Hepatocyte (in vitro differentiated cells): ENCODE data around the gene LRP1B. TPM values are rescaled to one million over a fixed set of nuclear protein-coding genes. Genes with fewer than 3 reads are reported as not detected.

ENCODE experiments used
- DNase-seq: peaks from one replicate; pipeline ENCODE4 v3.0.0-alpha.2; 2016; ENCODE audit warnings: low spot score
- H2AFZ ChIP-seq: fragments of 200-600 bp; sonication (generic); 2 replicates; pipeline ENCODE4 v1.6.0; 2016; ENCODE audit warnings: antibody characterized with exemption, mild to moderate bottlenecking
- H3K27ac ChIP-seq: fragments of 200-600 bp; sonication (generic); 2 replicates; pipeline ENCODE4 v1.5.1; 2016; ENCODE audit warnings: mild to moderate bottlenecking
- H3K27me3 ChIP-seq: fragments of 200-600 bp; sonication (generic); 2 replicates; pipeline ENCODE4 v1.6.1; 2016
- H3K36me3 ChIP-seq: fragments of 200-600 bp; sonication (generic); replicated peaks from 2 replicates; pipeline ENCODE4 v1.5.1; 2016; ENCODE audit warnings: low read depth; ENCODE audit not compliant: insufficient read depth
- H3K4me1 ChIP-seq: fragments of 200-600 bp; sonication (generic); 2 replicates; pipeline ENCODE4 v1.5.1; 2016; ENCODE audit warnings: mild to moderate bottlenecking, moderate library complexity; ENCODE audit not compliant: insufficient read depth
- H3K4me2 ChIP-seq: fragments of 200-600 bp; sonication (generic); 2 replicates; pipeline ENCODE4 v1.6.0; 2016
- H3K4me3 ChIP-seq: fragments of 200-600 bp; sonication (generic); 2 replicates; pipeline ENCODE4 v1.5.1; 2016; ENCODE audit warnings: mild to moderate bottlenecking
- H3K79me2 ChIP-seq: fragments of 200-600 bp; sonication (generic); 2 replicates; pipeline ENCODE4 v1.6.0; 2017; ENCODE audit warnings: mild to moderate bottlenecking
- H3K9me2 ChIP-seq: fragments of 200-600 bp; sonication (generic); replicated peaks from 2 replicates; pipeline ENCODE4 v1.6.0; 2017; ENCODE audit warnings: mild to moderate bottlenecking; ENCODE audit not compliant: insufficient read depth
- H3K9me3 ChIP-seq: fragments of 200-600 bp; sonication (generic); 2 replicates; pipeline ENCODE4 v1.5.1; 2016; ENCODE audit warnings: low read depth, mild to moderate bottlenecking
- H4K20me1 ChIP-seq: fragments of 200-600 bp; sonication (generic); 2 replicates; pipeline ENCODE4 v1.6.0; 2016; ENCODE audit warnings: mild to moderate bottlenecking; ENCODE audit not compliant: insufficient read depth, poor library complexity, severe bottlenecking
- EZH2 ChIP-seq: fragments of 200-600 bp; sonication (generic); IDR thresholded peaks from 2 replicates; pipeline ENCODE4 v1.6.1; 2016; ENCODE audit warnings: antibody characterized with exemption, mild to moderate bottlenecking, borderline replicate concordance
- EZH2phosphoT487 ChIP-seq: fragments of 200-600 bp; sonication (generic); IDR thresholded peaks from one replicate; pipeline ENCODE4 v1.6.1; 2018; ENCODE audit warnings: antibody characterized with exemption, mild to moderate bottlenecking, low read depth, moderate library complexity; ENCODE audit not compliant: unreplicated experiment, severe bottlenecking
- WGBS: methylation state at CpG from one replicate; pipeline ENCODE4 v1.1.6; 2016; ENCODE audit warnings: low lambda C conversion rate; ENCODE audit errors: missing lambda C conversion rate; 5-methylcytosine and 5-hydroxymethylcytosine counted together
- polyA plus RNA-seq: library from polyadenylated mRNA; unstranded; fragments of >200 nt; fragmentation: Nextera tagmentation; extraction: Ambion mirVana; gene quantifications from 2 replicates; pipeline ENCODE4 v1.2.1, GENCODE V29; 2016
- total RNA-seq: library from RNA; depleted of rRNA; stranded (reverse); fragments of >200 nt; gene quantifications from 2 replicates; pipeline ENCODE4 v1.2.3, GENCODE V29; 2014
- TF ChIP-seq, protein P1 (sequence below): fragments of 200-600 bp; sonication (generic); IDR thresholded peaks from 2 replicates; pipeline ENCODE4 v1.5.1; 2016; ENCODE audit warnings: antibody characterized with exemption, mild to moderate bottlenecking; ENCODE audit not compliant: poor library complexity

The LRP1B gene
- total and polyA plus RNA-seq, 2 experiments from 2014 or later = 0.65 to 2.0 TPM

DNA sequence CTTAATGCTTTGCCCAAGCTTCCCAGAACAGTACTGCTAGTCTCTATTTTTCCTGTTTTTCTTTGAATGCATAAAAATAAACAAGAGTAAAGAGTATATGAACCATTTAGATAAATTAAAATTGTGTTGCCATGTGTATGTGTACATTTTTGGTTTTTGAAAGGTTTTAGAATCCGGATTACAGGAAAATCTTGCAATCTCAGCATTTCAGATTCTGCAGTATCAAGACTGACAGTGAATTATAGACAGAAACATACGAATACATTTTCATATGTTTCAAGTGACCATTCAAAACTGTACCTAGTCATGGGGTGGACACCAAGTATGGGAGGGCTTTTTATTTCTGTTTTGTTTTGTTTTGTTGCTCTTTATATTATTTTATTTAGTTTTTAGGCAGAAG lies 604.1 kb downstream of the LRP1B start:
- no peak overlapping the region for H2AFZ ChIP-seq
- no peak for TF ChIP-seq EZH2phosphoT487
- TF ChIP-seq, protein P1, sequence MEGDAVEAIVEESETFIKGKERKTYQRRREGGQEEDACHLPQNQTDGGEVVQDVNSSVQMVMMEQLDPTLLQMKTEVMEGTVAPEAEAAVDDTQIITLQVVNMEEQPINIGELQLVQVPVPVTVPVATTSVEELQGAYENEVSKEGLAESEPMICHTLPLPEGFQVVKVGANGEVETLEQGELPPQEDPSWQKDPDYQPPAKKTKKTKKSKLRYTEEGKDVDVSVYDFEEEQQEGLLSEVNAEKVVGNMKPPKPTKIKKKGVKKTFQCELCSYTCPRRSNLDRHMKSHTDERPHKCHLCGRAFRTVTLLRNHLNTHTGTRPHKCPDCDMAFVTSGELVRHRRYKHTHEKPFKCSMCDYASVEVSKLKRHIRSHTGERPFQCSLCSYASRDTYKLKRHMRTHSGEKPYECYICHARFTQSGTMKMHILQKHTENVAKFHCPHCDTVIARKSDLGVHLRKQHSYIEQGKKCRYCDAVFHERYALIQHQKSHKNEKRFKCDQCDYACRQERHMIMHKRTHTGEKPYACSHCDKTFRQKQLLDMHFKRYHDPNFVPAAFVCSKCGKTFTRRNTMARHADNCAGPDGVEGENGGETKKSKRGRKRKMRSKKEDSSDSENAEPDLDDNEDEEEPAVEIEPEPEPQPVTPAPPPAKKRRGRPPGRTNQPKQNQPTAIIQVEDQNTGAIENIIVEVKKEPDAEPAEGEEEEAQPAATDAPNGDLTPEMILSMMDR = no peak
- no peak for TF ChIP-seq EZH2
- no peak overlapping the region for H3K4me2 ChIP-seq
- H3K36me3 ChIP-seq = no peaks in the 10 kb centered on the region
- H3K4me3 ChIP-seq = no peak overlapping the region
- no peaks in the 10 kb centered on the region for H3K4me1 ChIP-seq
- no peak for DNase-seq
- no peaks in the 10 kb centered on the region for H3K79me2 ChIP-seq
- WGBS = 90% methylated on average over 2 of the region's 2 CpGs
- H3K27ac ChIP-seq = no peak overlapping the region
- no peaks in the 10 kb centered on the region for H4K20me1 ChIP-seq
- no peaks in the 10 kb centered on the region for H3K9me3 ChIP-seq
- no peaks in the 10 kb centered on the region for H3K9me2 ChIP-seq
- H3K27me3 ChIP-seq = no peaks in the 10 kb centered on the region

DNA sequence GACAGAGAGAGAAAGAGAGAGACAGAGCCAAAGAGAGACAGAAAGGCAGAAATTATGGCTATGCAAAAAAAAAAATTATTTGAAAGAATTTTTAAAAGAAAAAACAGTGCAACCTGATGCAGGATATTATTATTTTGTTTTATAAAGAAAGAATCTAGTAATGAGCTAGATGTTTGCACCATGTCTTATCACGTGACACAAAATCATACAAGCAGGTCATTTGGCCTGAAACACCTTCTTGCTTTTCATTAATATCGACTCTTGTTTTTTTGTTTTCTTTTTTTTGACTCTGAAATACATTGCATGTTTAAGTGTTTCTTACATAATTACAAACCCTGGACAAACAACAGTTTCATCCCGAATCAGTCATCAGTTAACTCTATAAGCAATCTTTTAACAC lies 606.0 kb downstream of the LRP1B start:
- no peak for TF ChIP-seq EZH2
- TF ChIP-seq, protein P1 = no peak
- TF ChIP-seq EZH2phosphoT487 = no peak
- no peak for DNase-seq
- Histone ChIP-seq H3K9me2 (no peaks in the 10 kb centered on the region), H2AFZ (no peak overlapping the region), H3K27me3 (no peaks in the 10 kb centered on the region), H3K9me3 (no peaks in the 10 kb centered on the region), H3K4me1 (no peaks in the 10 kb centered on the region), H3K27ac (no peak overlapping the region), H3K4me2 (no peak overlapping the region), H3K79me2 (no peaks in the 10 kb centered on the region), H4K20me1 (no peaks in the 10 kb centered on the region), H3K36me3 (no peaks in the 10 kb centered on the region), H3K4me3 (no peak overlapping the region)
- WGBS = 65% methylated on average over 3 of the region's 3 CpGs

DNA sequence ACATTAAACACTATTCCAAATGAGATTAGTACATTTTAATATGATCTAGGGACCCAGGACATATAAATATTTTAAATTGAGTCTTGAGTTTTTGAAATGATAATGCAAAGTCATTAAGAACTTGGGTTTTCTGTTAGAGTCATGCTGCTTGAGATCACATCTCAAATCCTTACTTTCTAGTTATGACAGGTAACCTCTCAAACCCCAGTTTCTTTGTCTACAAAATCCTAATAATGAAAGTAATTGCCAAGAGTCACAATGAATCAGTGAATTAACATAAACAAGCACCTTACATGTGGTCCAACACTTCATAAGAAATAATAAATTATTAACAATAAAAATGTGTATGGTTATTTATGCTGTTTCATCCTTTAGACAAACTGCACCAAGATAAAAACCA lies 607.6 kb downstream of the LRP1B start:
- H3K27ac ChIP-seq = no peak overlapping the region
- no peaks in the 10 kb centered on the region for H3K4me1 ChIP-seq
- H3K36me3 ChIP-seq = no peaks in the 10 kb centered on the region
- no peaks in the 10 kb centered on the region for H4K20me1 ChIP-seq
- TF ChIP-seq EZH2phosphoT487 = no peak
- no peak for TF ChIP-seq EZH2
- TF ChIP-seq, protein P1 = no peak
- no peak overlapping the region for H3K4me3 ChIP-seq
- H3K9me2 ChIP-seq = no peaks in the 10 kb centered on the region
- no peaks in the 10 kb centered on the region for H3K79me2 ChIP-seq
- no peaks in the 10 kb centered on the region for H3K27me3 ChIP-seq
- DNase-seq = no peak
- H3K9me3 ChIP-seq = no peaks in the 10 kb centered on the region
- H3K4me2 ChIP-seq = no peak overlapping the region
- no peak overlapping the region for H2AFZ ChIP-seq

DNA sequence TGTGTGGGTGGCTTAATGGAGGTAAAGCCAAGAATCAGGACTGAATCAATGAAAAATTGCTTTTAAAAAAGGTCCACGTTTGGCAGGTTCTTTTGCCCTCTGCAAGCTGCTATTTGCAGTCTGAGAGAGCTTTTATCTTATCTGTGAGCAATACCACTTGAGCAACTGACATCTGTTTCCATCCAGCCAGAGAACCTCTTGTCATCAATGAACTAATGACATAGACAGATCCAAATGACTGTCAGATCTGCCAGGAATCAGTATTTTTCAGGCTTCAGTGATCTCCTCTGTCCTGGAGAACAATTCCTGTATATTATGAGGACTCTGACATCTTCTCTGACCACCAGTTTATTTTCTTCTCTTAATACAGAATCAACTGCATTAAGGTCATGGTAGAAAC lies 608.1 kb downstream of the LRP1B start:
- DNase-seq = no peak
- H2AFZ ChIP-seq = no peak overlapping the region
- H3K4me3 ChIP-seq = no peak overlapping the region
- H3K36me3 ChIP-seq = no peaks in the 10 kb centered on the region
- H3K4me2 ChIP-seq = no peak overlapping the region
- TF ChIP-seq EZH2 = no peak
- TF ChIP-seq, protein P1 = no peak
- no peak for TF ChIP-seq EZH2phosphoT487
- H3K9me3 ChIP-seq = no peaks in the 10 kb centered on the region
- H3K79me2 ChIP-seq = no peaks in the 10 kb centered on the region
- H3K9me2 ChIP-seq = no peaks in the 10 kb centered on the region
- H4K20me1 ChIP-seq = no peaks in the 10 kb centered on the region
- WGBS = 22% methylated on average over 1 of the region's 1 CpG
- no peaks in the 10 kb centered on the region for H3K4me1 ChIP-seq
- H3K27ac ChIP-seq = no peak overlapping the region
- no peaks in the 10 kb centered on the region for H3K27me3 ChIP-seq
